ENCODE measurements around the gene HS6ST1. TPM values are rescaled to one million over a fixed set of nuclear protein-coding genes. Genes with fewer than 3 reads are reported as not detected.
A peak's percentile ranks its signal among the peaks of the same experiment; 100 is the strongest.

Gene HS6ST1
- total RNA-seq, 3 donors from 2014 or later (not counting 1 experiment from before 2014, with no cell fraction given), result 18.9 to 35.9 (median 28.8) TPM

- Mint-ChIP-seq H3K4me1 (peaks cover 20 to 25% of the 10 kb centered on the region in 2 donors), H3K4me3 (peak overlapping the region; percentile 69), H3K27ac (no peak overlapping the region), H3K9me3 (no peaks in the 10 kb centered on the region), H3K36me3 (no peaks in the 10 kb centered on the region), H3K27me3 (ENCODE audit: low read depth in 2 of 2) (peaks cover 7 to 30% of the 10 kb centered on the region in 2 donors)
- no peak overlapping the region for H3K4me3 ChIP-seq (ENCODE audit: low read length)
- no peak for TF ChIP-seq CTCF (IDR thresholded peaks at IDR 0.05)
- no peaks in the 10 kb centered on the region for H3K36me3 ChIP-seq (ENCODE audit: control insufficient read depth, insufficient read depth, low read length)
- peaks cover 20% of the 10 kb centered on the region for H3K4me1 ChIP-seq (ENCODE audit: control insufficient read depth, insufficient read depth, low read length)
- H3K27me3 ChIP-seq (ENCODE audit: control insufficient read depth, insufficient read depth, low read length), result no peaks in the 10 kb centered on the region
- ATAC-seq, result no peak
- H3K27ac ChIP-seq (ENCODE audit: low read length), result no peak overlapping the region
- intact Hi-C loops (cut with micrococcal nuclease), result no loop called here
- DNase-seq, result no peak
- no peaks in the 10 kb centered on the region for H3K9me3 ChIP-seq (ENCODE audit: control insufficient read depth, insufficient read depth, low read length)
- 94% methylated on average over 11 of the region's 11 CpGs for WGBS (ENCODE audit: insufficient coverage)
Measured at GRCh38 chr2:128359841-128360240, 41.2 kb upstream of the HS6ST1 start.

- DNase-seq (no peak), ATAC-seq (peak in 1 of 3 donors; percentile 80)
- Histone ChIP-seq H3K4me3 (ENCODE audit: low read length) (no peak overlapping the region), H3K36me3 (ENCODE audit: control insufficient read depth, insufficient read depth, low read length) (no peaks in the 10 kb centered on the region), H3K27me3 (ENCODE audit: control insufficient read depth, insufficient read depth, low read length) (no peaks in the 10 kb centered on the region), H3K9me3 (ENCODE audit: control insufficient read depth, insufficient read depth, low read length) (no peaks in the 10 kb centered on the region), H3K4me1 (ENCODE audit: control insufficient read depth, insufficient read depth, low read length) (peaks cover 20% of the 10 kb centered on the region), H3K27ac (ENCODE audit: low read length) (no peak overlapping the region)
- Mint-ChIP-seq H3K27ac (no peak overlapping the region), H3K4me1 (peaks cover 20 to 25% of the 10 kb centered on the region in 2 donors), H3K36me3 (no peaks in the 10 kb centered on the region), H3K4me3 (peak overlapping the region; percentile 31), H3K27me3 (ENCODE audit: low read depth in 2 of 2) (peaks cover 7 to 30% of the 10 kb centered on the region in 2 donors), H3K9me3 (no peaks in the 10 kb centered on the region)
- WGBS (ENCODE audit: insufficient coverage), result 64% methylated on average over 16 of the region's 16 CpGs
- intact Hi-C loops (cut with micrococcal nuclease), result no loop called here
- no peak for TF ChIP-seq CTCF (IDR thresholded peaks at IDR 0.05)
Measured at GRCh38 chr2:128358941-128359731, 40.5 kb upstream of the HS6ST1 start.

GRCh38 chr2:128357506-128358370, 39.1 kb upstream of the HS6ST1 start:
- Mint-ChIP-seq H3K9me3 (no peaks in the 10 kb centered on the region), H3K27me3 (ENCODE audit: low read depth in 2 of 2) (peaks cover 7 to 30% of the 10 kb centered on the region in 2 donors), H3K36me3 (no peaks in the 10 kb centered on the region), H3K4me3 (no peak overlapping the region), H3K4me1 (peaks cover 20 to 25% of the 10 kb centered on the region in 2 donors), H3K27ac (no peak overlapping the region)
- TF ChIP-seq CTCF (IDR thresholded peaks at IDR 0.05), result no peak
- no peaks in the 10 kb centered on the region for H3K27me3 ChIP-seq (ENCODE audit: control insufficient read depth, insufficient read depth, low read length)
- H3K4me3 ChIP-seq (ENCODE audit: low read length), result no peak overlapping the region
- peaks cover 20% of the 10 kb centered on the region for H3K4me1 ChIP-seq (ENCODE audit: control insufficient read depth, insufficient read depth, low read length)
- DNase-seq, result no peak
- H3K9me3 ChIP-seq (ENCODE audit: control insufficient read depth, insufficient read depth, low read length), result no peaks in the 10 kb centered on the region
- H3K36me3 ChIP-seq (ENCODE audit: control insufficient read depth, insufficient read depth, low read length), result no peaks in the 10 kb centered on the region
- 93% methylated on average over 12 of the region's 12 CpGs for WGBS (ENCODE audit: insufficient coverage)
- intact Hi-C loops (cut with micrococcal nuclease), result no loop called here
- ATAC-seq, result no peak
- H3K27ac ChIP-seq (ENCODE audit: low read length), result no peak overlapping the region

All from natural killer cell (primary cell).